IPS-20b (cell line): ENCODE measurements around the gene YY1.

ENCODE experiments used
- H3K27ac ChIP-seq: one replicate; pipeline ENCODE4 v1.5.1; 2013; ENCODE audit warnings: low read length
- H3K27me3 ChIP-seq: 2 replicates; pipeline ENCODE4 v1.6.1; 2013; ENCODE audit warnings: mild to moderate bottlenecking, low read length, inconsistent platforms; ENCODE audit not compliant: insufficient read depth
- H3K36me3 ChIP-seq: 2 replicates; pipeline ENCODE4 v1.6.1; 2013; ENCODE audit warnings: low read depth, mild to moderate bottlenecking, inconsistent platforms, low read length, moderate library complexity; ENCODE audit not compliant: insufficient read depth
- H3K4me1 ChIP-seq: 2 replicates; pipeline ENCODE4 v1.6.1; 2013; ENCODE audit warnings: mild to moderate bottlenecking, control low read depth, inconsistent platforms, low read length, moderate library complexity; ENCODE audit not compliant: insufficient read depth
- H3K4me3 ChIP-seq: 2 replicates; pipeline ENCODE4 v1.5.1; 2013; ENCODE audit warnings: mild to moderate bottlenecking, low read length, inconsistent platforms
- H3K9ac ChIP-seq: 2 replicates; pipeline ENCODE4 v1.6.1; 2013; ENCODE audit warnings: low read depth, mild to moderate bottlenecking, inconsistent platforms, low read length, moderate library complexity
- H3K9me3 ChIP-seq: 2 replicates; pipeline ENCODE4 v1.6.1; 2013; ENCODE audit warnings: mild to moderate bottlenecking, low read depth, low read length, inconsistent platforms; ENCODE audit not compliant: insufficient read depth

YY1 gene

DNA sequence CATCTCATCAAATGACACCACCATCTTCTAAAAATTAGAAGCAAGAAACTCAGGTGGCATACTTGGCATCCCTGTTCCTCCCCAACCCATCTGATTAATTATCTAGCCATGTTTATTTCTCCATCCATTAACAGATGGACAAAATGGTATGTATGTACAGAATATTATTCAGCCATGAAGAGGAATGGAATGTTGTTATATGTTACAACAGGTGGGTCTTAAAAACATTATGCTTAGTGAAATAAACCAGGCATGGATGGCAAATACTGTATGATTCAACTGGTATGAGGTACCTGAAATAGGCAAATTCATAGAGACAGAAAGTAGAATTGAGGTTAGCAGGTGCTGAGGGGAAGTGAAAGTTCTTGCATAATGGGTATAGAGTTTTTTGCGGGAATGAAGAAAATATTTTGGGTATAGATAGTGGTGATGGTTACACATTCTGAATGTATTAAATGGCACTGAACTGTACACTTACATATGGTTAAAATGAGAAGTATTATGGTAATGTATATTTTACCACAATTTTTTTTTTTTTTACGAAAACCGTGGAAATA, 17.5 kb downstream of the YY1 start:
- Histone ChIP-seq H3K4me3 (no peak overlapping the region), H3K9ac (no peak overlapping the region), H3K36me3 (0 out of 2 replicates have a peak, but pooled peaks cover 4% of the 10 kb centered on the region), H3K9me3 (no peaks in the 10 kb centered on the region), H3K27ac (no peak overlapping the region), H3K4me1 (no peaks in the 10 kb centered on the region), H3K27me3 (no peaks in the 10 kb centered on the region)

DNA sequence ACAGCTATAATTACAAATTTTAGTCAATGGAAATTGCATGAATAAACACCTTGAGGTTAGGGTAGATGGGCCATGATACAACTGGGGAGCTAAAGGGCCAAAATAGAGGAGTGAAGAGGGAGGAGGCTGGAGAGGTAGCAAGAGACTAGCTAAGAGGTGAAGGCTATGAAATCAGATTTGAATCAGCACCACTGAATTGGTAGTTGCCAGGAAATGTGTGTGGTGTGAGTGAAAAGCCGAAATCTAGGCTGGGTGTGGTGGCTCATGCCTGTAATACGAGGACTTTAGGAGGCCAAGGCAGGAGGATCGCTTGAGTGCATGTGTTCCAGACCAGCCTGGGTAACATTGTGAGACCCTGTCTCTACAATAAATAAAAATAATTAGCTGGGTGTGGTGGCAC, 22.7 kb downstream of the YY1 start:
- Histone ChIP-seq H3K36me3 (peaks cover 44% of the 10 kb centered on the region), H3K9ac (no peak overlapping the region), H3K27me3 (no peaks in the 10 kb centered on the region), H3K4me1 (no peaks in the 10 kb centered on the region; the same call in 1 of the 2 replicates), H3K9me3 (no peaks in the 10 kb centered on the region), H3K27ac (no peak overlapping the region), H3K4me3 (no peak overlapping the region)

DNA sequence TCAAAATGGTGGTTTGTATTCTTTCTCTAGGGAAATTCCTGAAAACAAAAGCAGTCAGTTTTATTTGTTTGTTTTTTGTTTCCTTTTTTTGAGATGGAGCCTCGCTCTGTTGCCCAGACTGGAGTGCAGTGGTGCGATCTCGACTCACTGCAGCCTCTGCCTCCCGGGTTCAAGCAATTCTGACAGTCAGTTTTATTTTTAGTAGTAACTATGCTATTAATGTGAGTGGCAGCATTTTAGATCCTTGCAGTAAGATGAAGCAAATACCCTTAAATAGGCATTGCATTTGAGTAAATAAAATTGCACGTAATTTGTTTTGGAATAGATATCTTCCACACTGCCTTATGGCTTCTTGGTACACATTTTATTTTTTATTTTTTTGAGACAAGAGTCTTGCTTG, 23.6 kb downstream of the YY1 start:
- no peaks in the 10 kb centered on the region for H3K9me3 ChIP-seq
- H3K4me3 ChIP-seq, result no peak overlapping the region
- H3K4me1 ChIP-seq, result no peaks in the 10 kb centered on the region; the same call in 1 of the 2 replicates
- no peak overlapping the region for H3K9ac ChIP-seq
- H3K27ac ChIP-seq, result no peak overlapping the region
- no peaks in the 10 kb centered on the region for H3K27me3 ChIP-seq
- peaks cover 50% of the 10 kb centered on the region for H3K36me3 ChIP-seq

DNA sequence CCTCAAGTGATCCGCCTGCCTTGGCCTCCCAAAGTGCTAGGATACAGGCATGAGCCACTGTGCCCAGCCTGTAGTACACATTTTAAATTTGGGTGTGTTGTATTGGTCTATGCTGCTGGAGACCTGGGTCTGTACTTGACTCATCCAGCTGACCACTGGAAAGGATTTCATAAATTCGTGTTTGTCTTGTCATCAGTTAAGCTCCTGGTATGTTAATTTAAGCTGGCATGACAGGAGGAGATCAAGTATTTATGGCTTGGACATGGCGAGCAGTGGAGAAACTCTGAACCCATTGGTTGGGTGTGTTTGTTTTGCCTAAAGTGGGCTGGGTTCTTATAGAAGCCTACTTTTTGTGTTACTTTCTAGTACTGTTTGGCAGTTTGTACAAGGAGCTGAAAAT, 24.2 kb downstream of the YY1 start:
- no peak overlapping the region for H3K9ac ChIP-seq
- H3K9me3 ChIP-seq, result no peaks in the 10 kb centered on the region
- no peaks in the 10 kb centered on the region for H3K27me3 ChIP-seq
- H3K27ac ChIP-seq, result no peak overlapping the region
- no peak overlapping the region for H3K4me3 ChIP-seq
- H3K4me1 ChIP-seq, result no peaks in the 10 kb centered on the region; the same call in 1 of the 2 replicates
- H3K36me3 ChIP-seq, result peaks cover 55% of the 10 kb centered on the region

DNA sequence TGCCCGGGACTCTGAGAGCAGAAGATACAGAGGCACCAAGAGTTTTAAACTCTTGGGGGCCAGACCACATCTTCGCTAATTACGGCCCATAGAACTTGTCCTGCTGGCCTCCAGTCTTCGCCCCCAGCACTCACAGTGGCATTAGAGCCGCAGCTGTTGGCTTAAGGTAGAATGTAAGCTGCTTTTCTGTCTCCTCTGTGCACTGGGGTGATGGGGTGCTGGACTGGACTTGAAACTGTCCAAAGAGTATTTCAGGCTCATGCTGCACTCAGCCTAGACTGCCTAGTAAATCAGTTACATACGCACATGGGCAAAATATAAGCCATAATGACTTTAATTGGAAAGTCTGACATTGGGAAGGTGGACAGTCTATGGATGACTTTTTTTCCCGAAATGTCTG, 29.0 kb downstream of the YY1 start:
- Histone ChIP-seq H3K4me1 (peaks cover 4% of the 10 kb centered on the region; the same call in 1 of the 2 replicates), H3K9me3 (no peaks in the 10 kb centered on the region), H3K9ac (no peak overlapping the region), H3K36me3 (peaks cover 50% of the 10 kb centered on the region), H3K27ac (no peak overlapping the region), H3K27me3 (no peaks in the 10 kb centered on the region), H3K4me3 (no peak overlapping the region)

DNA sequence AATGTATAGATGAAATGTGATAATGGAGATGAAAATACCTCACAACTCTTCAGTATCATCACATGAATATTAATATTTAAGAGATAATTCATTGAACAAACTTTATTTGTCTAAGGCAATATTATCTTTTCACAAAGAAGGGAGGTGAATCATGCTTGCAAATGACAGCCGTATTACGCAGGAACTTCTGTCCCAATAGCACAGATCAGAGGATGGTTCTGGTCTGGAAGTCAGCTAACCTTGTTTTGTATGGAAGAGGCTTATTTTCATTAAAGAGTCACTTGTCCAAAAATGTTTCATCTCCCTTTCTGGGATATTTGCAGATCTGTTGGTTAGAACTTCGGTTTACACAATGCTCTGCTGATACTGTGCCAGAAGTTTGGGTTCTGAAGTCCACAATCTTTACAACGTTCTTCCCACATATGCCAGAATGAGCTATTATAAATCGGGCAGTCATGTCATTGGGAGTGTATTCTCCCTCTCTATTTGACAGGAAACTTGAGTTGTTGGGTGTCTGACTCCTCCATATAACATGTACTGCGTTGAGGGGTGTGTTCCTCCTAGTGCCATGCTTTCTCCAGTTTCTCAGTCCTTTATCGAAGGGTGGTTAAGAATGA, 29.8 kb downstream of the YY1 start:
- H3K36me3 ChIP-seq, result peaks cover 45% of the 10 kb centered on the region
- H3K4me3 ChIP-seq, result no peak overlapping the region
- H3K27ac ChIP-seq, result no peak overlapping the region
- H3K4me1 ChIP-seq, result peaks cover 5% of the 10 kb centered on the region
- no peak overlapping the region for H3K9ac ChIP-seq
- no peaks in the 10 kb centered on the region for H3K27me3 ChIP-seq
- no peaks in the 10 kb centered on the region for H3K9me3 ChIP-seq

DNA sequence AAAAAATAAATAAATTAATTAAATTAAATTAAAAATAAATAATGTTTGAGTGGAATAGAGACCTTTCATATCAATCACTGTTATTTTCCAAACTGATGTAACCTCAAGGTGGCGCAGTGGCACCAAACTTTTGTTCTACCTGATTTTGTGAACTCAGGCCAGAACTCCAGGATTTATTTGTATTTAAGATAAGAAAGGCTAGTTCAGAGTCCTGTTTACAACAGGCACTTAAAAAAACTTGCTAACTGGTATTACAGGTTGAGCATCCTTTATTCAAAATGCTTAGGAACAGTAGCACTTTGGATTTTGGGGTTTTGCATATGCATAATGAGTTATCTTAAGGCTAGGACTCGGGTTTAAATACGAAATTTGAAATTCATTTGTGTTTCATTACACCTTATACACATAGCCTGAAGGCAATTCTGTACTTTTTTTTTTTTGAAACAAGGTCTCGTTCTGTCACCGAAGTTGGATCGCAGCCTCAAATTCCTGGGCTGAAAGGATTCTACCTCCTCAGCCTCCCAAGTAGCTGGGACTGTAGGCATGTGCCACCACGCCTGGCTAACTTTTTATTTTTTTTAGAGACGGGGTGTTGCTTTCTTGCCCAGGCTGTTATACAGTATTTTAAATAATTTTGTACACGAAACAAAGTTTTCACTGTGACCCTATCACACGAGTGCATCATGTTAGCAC, 32.4 kb downstream of the YY1 start:
- Histone ChIP-seq H3K9ac (no peak overlapping the region), H3K27ac (no peak overlapping the region), H3K9me3 (no peaks in the 10 kb centered on the region), H3K27me3 (no peaks in the 10 kb centered on the region), H3K4me3 (no peak overlapping the region), H3K4me1 (peaks cover 23% of the 10 kb centered on the region), H3K36me3 (peaks cover 46% of the 10 kb centered on the region)

DNA sequence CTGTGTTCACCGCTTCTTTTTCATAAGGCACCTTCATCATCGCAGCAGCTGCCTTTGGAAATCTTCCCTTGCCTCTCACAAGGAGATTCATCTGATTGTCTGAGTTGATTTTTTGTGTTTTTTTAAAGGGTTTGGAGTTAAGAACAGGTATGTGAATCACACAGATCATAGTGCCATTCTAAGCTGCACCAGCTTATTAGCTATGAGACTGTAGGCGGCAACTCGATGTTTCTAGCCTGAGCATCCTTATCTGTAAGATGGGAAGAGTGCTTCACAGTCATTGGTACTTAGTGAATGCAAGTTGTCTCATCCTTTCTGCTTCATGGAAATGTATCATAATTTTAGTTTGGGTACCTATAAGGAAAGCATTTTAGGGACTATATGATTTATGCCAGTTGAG, 35.3 kb downstream of the YY1 start:
- Histone ChIP-seq H3K27me3 (no peaks in the 10 kb centered on the region), H3K4me3 (no peak overlapping the region), H3K4me1 (peaks cover 23% of the 10 kb centered on the region), H3K9ac (0 out of 2 replicates have a peak overlapping the region, but pooled peaks have one; percentile 37), H3K27ac (no peak overlapping the region), H3K36me3 (peaks cover 52% of the 10 kb centered on the region), H3K9me3 (no peaks in the 10 kb centered on the region)

DNA sequence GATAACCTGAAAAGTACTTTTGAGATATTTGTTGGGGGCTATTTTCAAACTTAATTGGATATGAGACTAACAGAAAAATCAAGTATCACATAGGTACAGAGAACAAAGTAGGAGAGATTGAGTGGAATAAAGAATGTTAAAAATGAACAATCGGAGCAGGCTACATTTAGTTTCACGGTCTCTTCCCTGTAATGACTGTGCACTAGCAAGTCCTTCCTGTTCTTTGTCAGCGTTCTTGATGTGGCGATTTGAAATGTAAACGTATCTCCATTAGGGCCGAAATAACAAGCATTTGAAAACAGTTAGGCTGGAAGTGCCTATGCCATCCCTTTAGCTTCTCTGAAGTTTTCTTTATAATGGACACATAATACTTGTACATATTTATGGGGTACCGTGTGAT, 36.3 kb downstream of the YY1 start:
- no peaks in the 10 kb centered on the region for H3K9me3 ChIP-seq
- H3K4me1 ChIP-seq, result peaks cover 23% of the 10 kb centered on the region
- no peak overlapping the region for H3K4me3 ChIP-seq
- H3K9ac ChIP-seq, result peak overlapping the region; percentile 37
- no peaks in the 10 kb centered on the region for H3K27me3 ChIP-seq
- H3K36me3 ChIP-seq, result peaks cover 53% of the 10 kb centered on the region
- H3K27ac ChIP-seq, result no peak overlapping the region

DNA sequence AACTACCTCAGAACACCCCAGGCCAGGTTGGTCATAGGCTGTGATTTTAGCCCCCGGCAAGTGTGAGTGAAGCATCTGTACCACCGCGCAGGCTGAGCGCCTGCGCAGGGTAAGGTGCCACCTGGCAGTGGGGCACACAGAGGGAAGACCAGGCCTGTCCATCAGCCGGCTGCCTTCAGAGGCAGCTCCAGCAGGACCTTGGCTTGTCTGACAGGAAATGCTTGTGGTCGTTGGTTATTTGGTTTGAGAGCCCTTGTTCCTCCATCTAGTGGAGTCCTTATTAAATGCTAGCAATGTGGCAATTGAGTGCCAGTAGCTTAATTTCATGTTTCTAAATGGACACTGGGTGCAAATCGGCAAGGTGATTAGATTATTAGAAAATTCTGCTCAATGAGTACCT, 39.8 kb downstream of the YY1 start:
- no peak overlapping the region for H3K27ac ChIP-seq
- peaks cover 23% of the 10 kb centered on the region for H3K4me1 ChIP-seq
- peaks cover 72% of the 10 kb centered on the region for H3K36me3 ChIP-seq
- H3K9me3 ChIP-seq, result no peaks in the 10 kb centered on the region
- no peak overlapping the region for H3K9ac ChIP-seq
- no peak overlapping the region for H3K4me3 ChIP-seq
- H3K27me3 ChIP-seq, result no peaks in the 10 kb centered on the region

DNA sequence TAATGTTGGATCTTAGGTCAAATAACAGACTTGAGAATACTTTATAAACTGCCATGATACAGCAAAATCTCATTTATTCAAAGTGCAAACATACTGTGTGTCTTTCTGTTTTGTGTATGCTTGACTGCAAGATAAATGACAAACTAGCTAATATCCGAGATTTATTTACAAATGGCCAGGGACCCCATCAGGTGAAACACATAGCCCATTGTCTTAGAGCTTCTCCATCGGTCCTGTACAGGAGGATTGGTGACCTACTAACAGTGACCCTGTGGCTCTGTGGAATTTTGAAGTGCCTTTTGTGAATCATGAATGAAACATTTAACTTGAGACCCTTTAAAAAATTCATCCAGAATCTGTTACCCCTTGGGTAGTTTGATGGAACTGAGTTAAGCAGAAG, 40.2 kb downstream of the YY1 start:
- H3K9ac ChIP-seq, result no peak overlapping the region
- no peak overlapping the region for H3K27ac ChIP-seq
- peaks cover 67% of the 10 kb centered on the region for H3K36me3 ChIP-seq
- no peaks in the 10 kb centered on the region for H3K9me3 ChIP-seq
- no peaks in the 10 kb centered on the region for H3K27me3 ChIP-seq
- H3K4me3 ChIP-seq, result no peak overlapping the region
- H3K4me1 ChIP-seq, result peaks cover 19% of the 10 kb centered on the region

DNA sequence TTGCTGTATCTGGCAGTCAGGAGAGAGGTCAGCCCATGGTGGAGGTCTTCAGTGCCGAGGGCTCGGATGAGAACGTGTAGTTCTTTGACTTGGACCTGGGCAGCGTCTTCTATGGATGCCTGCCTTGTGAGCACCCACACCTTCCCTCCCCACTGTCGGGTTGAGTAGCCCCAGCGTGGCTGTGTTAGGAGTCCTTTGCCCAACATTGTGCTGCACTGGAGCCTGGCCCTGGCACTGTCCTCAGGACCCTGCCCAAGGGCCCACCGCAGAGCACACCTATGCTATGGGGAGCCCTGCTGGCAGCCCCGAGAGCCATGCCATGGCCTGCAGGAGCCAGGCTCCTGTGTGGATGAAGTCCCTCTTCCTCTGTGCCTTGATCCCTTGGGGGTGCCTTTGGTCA, 40.6 kb downstream of the YY1 start:
- no peak overlapping the region for H3K27ac ChIP-seq
- H3K9me3 ChIP-seq, result no peaks in the 10 kb centered on the region
- H3K27me3 ChIP-seq, result no peaks in the 10 kb centered on the region
- H3K4me3 ChIP-seq, result no peak overlapping the region
- no peak overlapping the region for H3K9ac ChIP-seq
- peaks cover 18% of the 10 kb centered on the region for H3K4me1 ChIP-seq
- peaks cover 63% of the 10 kb centered on the region for H3K36me3 ChIP-seq
